ENCODE measurements around the gene PCDH9. TPM values are rescaled to one million over a fixed set of nuclear protein-coding genes. Genes with fewer than 3 reads are reported as not detected.

Gene PCDH9
- total and polyA plus RNA-seq, 7 donors: under 0.01 to 15.7 (median 8.7) TPM; not detected in 1

DNA sequence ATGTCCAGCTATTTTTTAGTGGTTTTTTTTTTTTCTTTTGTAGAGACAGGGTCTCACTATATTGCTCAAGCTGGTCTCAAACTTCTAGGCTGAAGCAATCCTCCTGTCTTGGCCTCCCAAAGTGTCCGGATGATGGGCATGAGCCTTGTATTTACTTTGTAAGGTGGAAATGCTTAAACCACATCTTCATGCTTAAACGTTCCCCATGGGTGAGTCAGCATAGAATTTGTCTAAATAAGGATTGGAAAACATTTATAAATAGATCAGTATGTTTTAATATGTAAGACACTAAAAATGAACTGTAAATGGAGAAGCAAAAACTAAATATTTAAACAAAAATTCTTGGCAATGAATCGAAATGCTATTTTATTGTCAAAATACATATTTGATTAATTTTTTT, 698.0 kb downstream of the PCDH9 start:
- TF ChIP-seq POLR2A (IDR thresholded peaks at IDR 0.05): no peak
- TF ChIP-seq CTCF (IDR thresholded peaks at IDR 0.05): no peak
- TF ChIP-seq EP300 (IDR thresholded peaks at IDR 0.05): no peak
- no peak for TF ChIP-seq POLR2AphosphoS5 (IDR thresholded peaks at IDR 0.05)
- DNase-seq: no peak
- 64 to 70% methylated on average over 3 of the region's 3 CpGs for WGBS, 2 donors
- intact Hi-C loops (cut with DNase I): no loop called here
- H3K36me3 ChIP-seq: no peaks in the 10 kb centered on the region
- no peaks in the 10 kb centered on the region for H3K4me1 ChIP-seq
- H3K27ac ChIP-seq: no peak overlapping the region
- no peaks in the 10 kb centered on the region for H3K9me3 ChIP-seq
- no peaks in the 10 kb centered on the region for H3K27me3 ChIP-seq
- no peak overlapping the region for H3K4me3 ChIP-seq

- DNase-seq: no peak
- Histone ChIP-seq H3K4me1 (no peaks in the 10 kb centered on the region), H3K9me3 (no peaks in the 10 kb centered on the region), H3K36me3 (no peaks in the 10 kb centered on the region), H3K4me3 (no peak overlapping the region), H3K27me3 (no peaks in the 10 kb centered on the region), H3K27ac (no peak overlapping the region)
- TF ChIP-seq POLR2A (IDR thresholded peaks at IDR 0.05) (no peak), CTCF (IDR thresholded peaks at IDR 0.05) (no peak), EP300 (IDR thresholded peaks at IDR 0.05) (no peak), POLR2AphosphoS5 (IDR thresholded peaks at IDR 0.05) (no peak)
- intact Hi-C loops (cut with DNase I): no loop called here
- WGBS, 2 donors: 90 to 91% methylated on average over 1 of the region's 1 CpG
Measured at GRCh38 chr13:66530686-66531085, 699.5 kb downstream of the PCDH9 start.

- no peak overlapping the region for H3K27ac ChIP-seq
- H3K27me3 ChIP-seq: no peaks in the 10 kb centered on the region
- intact Hi-C loops (cut with DNase I): no loop called here
- no peak for DNase-seq
- WGBS, 2 donors: 83 to 90% methylated on average over 1 of the region's 1 CpG
- no peaks in the 10 kb centered on the region for H3K36me3 ChIP-seq
- H3K4me3 ChIP-seq: no peak overlapping the region
- no peaks in the 10 kb centered on the region for H3K9me3 ChIP-seq
- H3K4me1 ChIP-seq: no peaks in the 10 kb centered on the region
- no peak for TF ChIP-seq POLR2AphosphoS5 (IDR thresholded peaks at IDR 0.05)
- no peak for TF ChIP-seq POLR2A (IDR thresholded peaks at IDR 0.05)
- no peak for TF ChIP-seq CTCF (IDR thresholded peaks at IDR 0.05)
- TF ChIP-seq EP300 (IDR thresholded peaks at IDR 0.05): no peak
Measured at GRCh38 chr13:66530158-66530557, 700.0 kb downstream of the PCDH9 start.

GRCh38 chr13:66528944-66529576, 701.1 kb downstream of the PCDH9 start:
- intact Hi-C loops (cut with DNase I): no loop called here
- Histone ChIP-seq H3K36me3 (no peaks in the 10 kb centered on the region), H3K4me1 (no peaks in the 10 kb centered on the region), H3K27ac (no peak overlapping the region), H3K9me3 (no peaks in the 10 kb centered on the region), H3K4me3 (no peak overlapping the region), H3K27me3 (no peaks in the 10 kb centered on the region)
- no peak for TF ChIP-seq EP300 (IDR thresholded peaks at IDR 0.05)
- TF ChIP-seq CTCF (IDR thresholded peaks at IDR 0.05): no peak
- TF ChIP-seq POLR2AphosphoS5 (IDR thresholded peaks at IDR 0.05): no peak
- no peak for TF ChIP-seq POLR2A (IDR thresholded peaks at IDR 0.05)
- 58 to 73% methylated on average over 2 of the region's 2 CpGs for WGBS, 2 donors
- DNase-seq: no peak

DNA sequence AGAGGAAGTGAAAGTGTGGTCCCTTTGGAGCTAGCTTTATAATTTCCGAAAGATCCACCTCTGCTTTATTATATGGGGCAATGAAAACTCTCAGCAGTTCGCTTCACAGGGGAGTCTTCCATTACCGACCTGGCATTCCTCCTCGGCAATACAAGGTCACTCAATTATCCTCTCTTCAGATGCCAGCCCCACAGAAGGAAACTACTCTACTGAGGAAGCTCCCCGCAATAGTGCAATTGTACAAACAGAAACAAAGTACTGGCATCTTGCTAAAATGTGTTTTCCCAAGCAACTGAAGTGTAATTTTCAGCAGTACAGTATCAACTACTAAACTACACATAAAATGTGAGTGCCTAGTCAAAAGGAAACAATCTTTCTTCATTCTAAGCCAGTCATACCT, 702.0 kb downstream of the PCDH9 start:
- 69 to 74% methylated on average over 5 of the region's 5 CpGs for WGBS, 2 donors
- Histone ChIP-seq H3K36me3 (no peaks in the 10 kb centered on the region), H3K4me3 (no peak overlapping the region), H3K27ac (no peak overlapping the region), H3K9me3 (no peaks in the 10 kb centered on the region), H3K27me3 (no peaks in the 10 kb centered on the region), H3K4me1 (no peaks in the 10 kb centered on the region)
- intact Hi-C loops (cut with DNase I): no loop called here
- no peak for DNase-seq
- TF ChIP-seq CTCF (IDR thresholded peaks at IDR 0.05): no peak
- TF ChIP-seq POLR2A (IDR thresholded peaks at IDR 0.05): no peak
- TF ChIP-seq EP300 (IDR thresholded peaks at IDR 0.05): no peak
- TF ChIP-seq POLR2AphosphoS5 (IDR thresholded peaks at IDR 0.05): no peak
